GM12801 (cell line): ENCODE results near the gene GPR137B.

Experiments used
- TF ChIP-seq, protein P1 (sequence below): IDR thresholded peaks from one replicate; pipeline ENCODE4 v1.5.1; 2011; ENCODE audit warnings: control low read depth; ENCODE audit not compliant: insufficient read length; ENCODE audit errors: extremely low read depth

GPR137B gene

DNA sequence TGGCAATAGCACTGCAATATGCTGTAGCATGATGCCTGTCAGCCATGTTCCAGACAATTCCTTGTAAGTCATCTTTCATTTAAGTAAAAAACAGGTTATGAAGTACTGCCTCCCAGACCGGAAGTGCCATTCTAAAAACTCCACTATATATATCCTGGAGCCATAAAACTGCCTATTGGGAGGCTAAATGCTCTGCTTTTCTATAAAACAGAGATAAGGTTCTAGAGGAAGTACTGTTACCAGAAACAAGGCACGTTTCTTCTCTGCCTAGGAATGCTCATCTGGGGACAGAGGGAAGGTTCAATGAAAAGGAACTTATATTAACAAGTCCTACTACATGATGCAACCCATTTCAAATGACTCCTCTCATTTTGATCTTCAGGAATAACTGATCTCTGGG is 66.8 kb downstream of the GPR137B start:
- TF ChIP-seq, protein P1, sequence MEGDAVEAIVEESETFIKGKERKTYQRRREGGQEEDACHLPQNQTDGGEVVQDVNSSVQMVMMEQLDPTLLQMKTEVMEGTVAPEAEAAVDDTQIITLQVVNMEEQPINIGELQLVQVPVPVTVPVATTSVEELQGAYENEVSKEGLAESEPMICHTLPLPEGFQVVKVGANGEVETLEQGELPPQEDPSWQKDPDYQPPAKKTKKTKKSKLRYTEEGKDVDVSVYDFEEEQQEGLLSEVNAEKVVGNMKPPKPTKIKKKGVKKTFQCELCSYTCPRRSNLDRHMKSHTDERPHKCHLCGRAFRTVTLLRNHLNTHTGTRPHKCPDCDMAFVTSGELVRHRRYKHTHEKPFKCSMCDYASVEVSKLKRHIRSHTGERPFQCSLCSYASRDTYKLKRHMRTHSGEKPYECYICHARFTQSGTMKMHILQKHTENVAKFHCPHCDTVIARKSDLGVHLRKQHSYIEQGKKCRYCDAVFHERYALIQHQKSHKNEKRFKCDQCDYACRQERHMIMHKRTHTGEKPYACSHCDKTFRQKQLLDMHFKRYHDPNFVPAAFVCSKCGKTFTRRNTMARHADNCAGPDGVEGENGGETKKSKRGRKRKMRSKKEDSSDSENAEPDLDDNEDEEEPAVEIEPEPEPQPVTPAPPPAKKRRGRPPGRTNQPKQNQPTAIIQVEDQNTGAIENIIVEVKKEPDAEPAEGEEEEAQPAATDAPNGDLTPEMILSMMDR = no peak

DNA sequence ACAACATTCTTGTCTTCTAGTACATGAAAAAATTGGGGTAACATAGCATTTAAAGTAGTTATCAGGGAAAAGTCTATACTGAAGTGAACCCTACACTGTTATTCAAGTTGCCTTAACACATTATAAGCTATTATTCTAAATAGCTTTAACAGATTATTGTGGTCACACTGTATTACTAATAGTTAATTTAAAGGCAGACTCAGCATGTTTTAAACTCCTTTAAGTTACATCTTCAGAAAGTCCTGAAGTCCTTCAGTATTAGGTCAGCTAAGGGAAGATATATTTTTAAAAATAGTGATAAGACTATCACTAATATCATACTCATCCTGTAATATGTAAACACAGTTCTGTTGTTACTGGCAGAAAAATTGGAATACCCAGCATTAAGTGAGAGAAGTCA is 67.4 kb downstream of the GPR137B start:
- TF ChIP-seq, protein P1 = no peak

DNA sequence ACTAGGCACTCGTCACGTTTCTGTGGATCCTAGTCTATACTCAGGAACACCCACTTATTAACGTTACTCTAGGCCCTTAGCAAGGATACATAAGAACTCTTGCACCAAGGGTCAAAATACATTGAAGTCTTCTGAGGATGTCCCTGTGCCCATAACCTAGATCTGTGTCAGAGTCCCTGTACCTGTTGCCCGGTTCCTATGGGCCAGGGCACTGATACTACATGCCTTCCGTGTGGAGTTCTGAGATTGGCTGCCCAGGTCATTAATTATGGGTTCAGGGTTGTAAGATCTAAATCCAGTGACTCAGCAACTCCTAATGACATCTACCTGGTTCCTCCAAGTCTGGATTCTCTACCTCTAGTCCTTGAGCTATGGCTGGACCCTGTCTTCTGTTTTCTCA is 69.5 kb downstream of the GPR137B start:
- TF ChIP-seq, protein P1 = no peak

DNA sequence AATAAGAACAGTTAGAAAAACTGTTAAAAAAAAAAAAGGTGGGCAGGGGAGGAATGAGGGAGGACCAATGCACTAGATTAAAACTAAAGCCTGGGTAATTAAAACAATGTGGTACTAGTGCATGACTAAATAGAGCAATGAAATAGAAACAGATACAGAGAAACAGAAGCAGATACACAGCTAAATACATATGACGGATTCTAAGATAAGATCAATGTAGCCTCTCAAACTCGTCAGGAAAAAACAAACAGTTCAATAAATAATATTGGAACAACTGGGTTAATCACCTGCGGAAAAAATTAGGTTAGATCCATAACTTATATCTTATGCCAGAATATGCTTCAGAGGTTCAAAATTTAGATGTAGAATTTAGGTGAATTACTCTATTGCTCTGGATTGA is 71.2 kb downstream of the GPR137B start:
- TF ChIP-seq, protein P1 = no peak

DNA sequence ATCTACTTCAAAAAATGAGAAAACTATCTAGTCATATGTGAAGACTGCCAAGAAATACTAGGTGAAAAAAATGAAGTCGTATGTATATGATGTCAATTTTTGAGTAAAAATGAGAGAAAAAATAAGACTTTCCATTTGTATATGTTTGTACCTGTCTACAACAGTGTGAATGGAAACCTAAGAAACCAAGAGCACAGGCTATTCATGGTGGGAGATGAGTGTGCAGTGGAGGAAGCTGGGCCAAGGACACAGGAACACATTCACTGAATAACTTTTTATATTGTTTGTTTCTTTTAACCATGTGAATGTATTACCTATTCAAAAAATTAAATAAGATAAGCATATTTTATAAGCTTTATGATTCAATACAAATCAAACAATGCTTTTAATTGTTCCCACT is 72.4 kb downstream of the GPR137B start:
- TF ChIP-seq, protein P1 = no peak

DNA sequence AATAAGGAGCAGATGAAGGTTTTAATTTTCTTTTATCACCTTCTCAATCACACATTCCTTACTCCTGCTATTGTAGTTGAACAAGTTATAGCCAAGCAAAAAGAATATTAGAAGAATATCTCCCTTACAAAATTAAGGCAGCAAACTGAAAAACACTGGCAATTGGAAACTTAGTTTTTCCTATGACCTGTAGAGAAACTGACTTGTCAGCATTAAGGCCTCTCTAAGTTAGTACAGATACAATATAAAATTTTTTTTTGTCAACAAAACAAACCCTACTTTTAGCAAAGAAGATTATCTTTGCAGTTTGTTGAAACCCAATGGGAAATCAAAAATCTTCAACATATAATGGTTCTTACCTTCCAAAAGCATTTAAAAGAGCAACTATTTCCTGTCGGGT is 78.1 kb downstream of the GPR137B start:
- TF ChIP-seq, protein P1 = no peak

DNA sequence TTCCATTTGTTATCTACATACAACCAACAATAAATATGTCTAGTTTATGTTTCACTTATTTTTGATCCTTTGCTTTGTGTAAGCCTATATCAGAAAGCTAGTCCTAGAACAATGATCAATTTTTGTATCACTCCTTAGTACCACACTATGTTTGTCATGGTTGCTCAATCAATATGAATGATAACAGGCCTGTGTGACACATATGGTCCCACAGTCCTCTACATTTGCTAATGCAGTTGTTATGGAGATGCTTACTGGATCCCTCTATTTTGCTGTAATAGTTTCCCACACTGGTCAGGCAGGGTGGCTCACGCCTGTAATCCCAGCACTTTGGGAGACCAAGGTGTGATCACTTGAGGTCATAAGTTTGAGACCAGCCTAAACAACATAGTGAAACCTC is 80.3 kb downstream of the GPR137B start:
- TF ChIP-seq, protein P1 = no peak

DNA sequence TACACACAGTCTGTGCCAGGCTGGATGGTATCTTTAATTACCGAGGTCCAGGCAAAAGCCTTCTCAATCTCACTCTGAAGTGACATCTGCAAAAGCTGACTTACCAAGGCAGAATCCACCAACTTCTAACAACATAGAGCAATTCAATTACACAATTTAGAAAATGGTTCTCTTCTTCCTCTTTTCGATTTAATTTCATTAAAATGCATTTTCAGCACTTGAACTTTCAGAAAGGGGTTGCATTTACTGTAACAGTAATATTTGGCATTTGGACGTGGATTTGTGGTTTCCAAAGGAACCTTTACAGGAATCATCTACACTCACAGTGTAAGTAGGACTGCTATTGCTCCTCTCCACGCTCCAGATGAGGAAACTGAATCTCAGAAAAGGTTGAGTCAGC is 86.1 kb downstream of the GPR137B start:
- TF ChIP-seq, protein P1 = no peak
